Measurements from ENCODE around the gene RHBG. TPM values are rescaled to one million over a fixed set of nuclear protein-coding genes. Genes with fewer than 3 reads are reported as not detected.

The RHBG gene
- total RNA-seq, 4 donors from 2014 or later = 7.4 to 14.8 (median 8.1) TPM

DNA sequence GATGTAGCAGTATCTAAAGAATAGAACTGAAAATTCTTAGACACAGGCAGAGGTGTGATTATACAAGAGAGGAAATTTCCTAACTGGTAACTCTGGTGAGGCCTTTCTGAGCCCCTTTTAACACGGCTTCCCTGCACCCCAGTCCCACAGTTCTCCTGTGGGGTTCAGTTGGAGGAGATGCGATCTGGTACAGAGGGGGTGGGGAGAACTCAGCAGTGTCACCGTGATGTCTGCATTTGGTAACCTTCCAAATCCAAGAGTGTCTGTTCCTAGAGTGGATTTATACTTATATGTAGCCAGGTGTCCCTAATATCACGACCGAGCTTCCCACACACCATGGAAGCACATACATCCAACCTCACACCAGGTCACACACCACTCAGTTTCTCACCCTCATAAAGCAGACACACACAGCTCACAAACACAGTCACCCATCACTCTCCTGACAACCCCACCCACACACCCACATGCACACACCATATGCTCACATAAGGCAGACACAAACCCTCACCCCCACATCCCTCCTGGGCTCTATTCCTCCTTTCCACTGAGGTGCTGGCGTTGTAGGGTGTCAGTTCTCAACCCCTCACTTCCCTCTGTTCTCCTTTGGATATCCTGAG lies 48.5 kb downstream of the RHBG start:
- no peaks in the 10 kb centered on the region for H3K9me3 ChIP-seq
- H3K4me3 ChIP-seq = no peak overlapping the region
- H3K27me3 ChIP-seq = peaks cover 89% of the 10 kb centered on the region
- H3K4me1 ChIP-seq = peaks cover 26% of the 10 kb centered on the region
- H3K36me3 ChIP-seq = no peaks in the 10 kb centered on the region
- no peak for DNase-seq (ENCODE audit: low spot score in 2 of 2)
- H3K27ac ChIP-seq = no peak overlapping the region
- no peak for TF ChIP-seq EP300 (IDR thresholded peaks at IDR 0.05)
- TF ChIP-seq, protein P1, sequence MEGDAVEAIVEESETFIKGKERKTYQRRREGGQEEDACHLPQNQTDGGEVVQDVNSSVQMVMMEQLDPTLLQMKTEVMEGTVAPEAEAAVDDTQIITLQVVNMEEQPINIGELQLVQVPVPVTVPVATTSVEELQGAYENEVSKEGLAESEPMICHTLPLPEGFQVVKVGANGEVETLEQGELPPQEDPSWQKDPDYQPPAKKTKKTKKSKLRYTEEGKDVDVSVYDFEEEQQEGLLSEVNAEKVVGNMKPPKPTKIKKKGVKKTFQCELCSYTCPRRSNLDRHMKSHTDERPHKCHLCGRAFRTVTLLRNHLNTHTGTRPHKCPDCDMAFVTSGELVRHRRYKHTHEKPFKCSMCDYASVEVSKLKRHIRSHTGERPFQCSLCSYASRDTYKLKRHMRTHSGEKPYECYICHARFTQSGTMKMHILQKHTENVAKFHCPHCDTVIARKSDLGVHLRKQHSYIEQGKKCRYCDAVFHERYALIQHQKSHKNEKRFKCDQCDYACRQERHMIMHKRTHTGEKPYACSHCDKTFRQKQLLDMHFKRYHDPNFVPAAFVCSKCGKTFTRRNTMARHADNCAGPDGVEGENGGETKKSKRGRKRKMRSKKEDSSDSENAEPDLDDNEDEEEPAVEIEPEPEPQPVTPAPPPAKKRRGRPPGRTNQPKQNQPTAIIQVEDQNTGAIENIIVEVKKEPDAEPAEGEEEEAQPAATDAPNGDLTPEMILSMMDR (IDR thresholded peaks at IDR 0.05) = no peak
- no peak for TF ChIP-seq POLR2AphosphoS5 (IDR thresholded peaks at IDR 0.05)
- TF ChIP-seq POLR2A (IDR thresholded peaks at IDR 0.05) = no peak
- 80% methylated on average over 6 of the region's 6 CpGs for WGBS

DNA sequence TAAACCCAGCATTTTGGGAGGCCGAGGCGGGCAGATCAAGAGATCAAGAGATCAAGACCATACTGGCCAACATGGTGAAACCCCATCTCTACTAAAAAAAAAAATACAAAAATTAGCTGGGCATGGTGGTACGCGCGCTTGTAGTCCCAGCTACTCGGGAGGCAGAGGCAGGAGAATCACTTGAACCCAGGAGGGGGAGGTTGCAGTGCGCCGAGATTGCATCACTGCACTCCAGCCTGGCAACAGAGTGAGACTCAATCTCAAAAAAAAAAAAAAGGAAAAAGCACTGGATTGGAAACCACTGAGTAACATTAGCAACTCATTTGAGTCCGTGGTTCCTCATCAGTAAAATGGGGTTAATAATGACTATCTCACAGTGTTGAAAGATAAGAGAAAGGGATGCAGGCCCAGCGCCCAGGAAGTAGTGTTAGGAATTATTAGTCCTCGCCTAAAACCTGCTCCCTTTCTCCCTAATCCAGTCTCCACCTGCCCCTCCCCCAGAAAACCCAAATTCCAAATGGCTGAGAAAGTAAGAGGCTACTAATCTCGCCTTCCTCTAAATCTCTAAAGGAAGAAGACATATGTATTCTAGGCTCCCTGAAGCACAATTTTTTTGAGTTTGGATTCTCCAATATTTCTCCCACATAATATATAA lies 49.5 kb downstream of the RHBG start:
- Histone ChIP-seq H3K36me3 (no peaks in the 10 kb centered on the region), H3K9me3 (no peaks in the 10 kb centered on the region), H3K4me3 (no peak overlapping the region), H3K27ac (no peak overlapping the region), H3K27me3 (peaks cover 85% of the 10 kb centered on the region), H3K4me1 (peaks cover 26% of the 10 kb centered on the region)
- TF ChIP-seq POLR2AphosphoS5 (IDR thresholded peaks at IDR 0.05) (no peak), POLR2A (IDR thresholded peaks at IDR 0.05) (no peak), EP300 (IDR thresholded peaks at IDR 0.05) (no peak)
- TF ChIP-seq, protein P1 (IDR thresholded peaks at IDR 0.05) = no peak
- no peak for DNase-seq (ENCODE audit: low spot score in 2 of 2)
- WGBS = 91% methylated on average over 12 of the region's 12 CpGs

DNA sequence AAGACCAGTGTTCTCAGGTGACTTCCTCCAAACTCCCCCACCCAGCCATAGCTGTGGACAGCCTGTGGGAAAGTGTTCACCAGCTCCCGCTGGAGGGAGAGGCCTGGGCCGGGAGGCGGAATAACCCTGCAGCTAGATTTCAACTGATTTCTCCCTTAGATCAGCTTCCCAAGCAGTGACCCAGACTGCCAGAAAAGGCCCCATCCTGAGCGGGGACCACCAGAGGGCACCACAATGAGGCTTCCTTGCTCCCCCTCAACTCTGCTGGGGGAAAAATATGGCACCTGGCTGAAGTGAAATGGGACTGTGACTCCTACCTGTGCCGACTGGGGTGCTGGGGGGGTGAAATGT lies 50.8 kb downstream of the RHBG start:
- H3K27me3 ChIP-seq = peaks cover 81% of the 10 kb centered on the region
- WGBS = 42% methylated on average over 5 of the region's 5 CpGs
- no peak for TF ChIP-seq EP300 (IDR thresholded peaks at IDR 0.05)
- TF ChIP-seq POLR2A (IDR thresholded peaks at IDR 0.05) = no peak
- TF ChIP-seq, protein P1 (IDR thresholded peaks at IDR 0.05) = no peak
- no peak for TF ChIP-seq POLR2AphosphoS5 (IDR thresholded peaks at IDR 0.05)
- no peaks in the 10 kb centered on the region for H3K36me3 ChIP-seq
- no peak overlapping the region for H3K27ac ChIP-seq
- DNase-seq (ENCODE audit: low spot score in 2 of 2) = no peak
- peaks cover 26% of the 10 kb centered on the region for H3K4me1 ChIP-seq
- peak overlapping the region; percentile 39 for H3K4me3 ChIP-seq
- H3K9me3 ChIP-seq = no peaks in the 10 kb centered on the region

DNA sequence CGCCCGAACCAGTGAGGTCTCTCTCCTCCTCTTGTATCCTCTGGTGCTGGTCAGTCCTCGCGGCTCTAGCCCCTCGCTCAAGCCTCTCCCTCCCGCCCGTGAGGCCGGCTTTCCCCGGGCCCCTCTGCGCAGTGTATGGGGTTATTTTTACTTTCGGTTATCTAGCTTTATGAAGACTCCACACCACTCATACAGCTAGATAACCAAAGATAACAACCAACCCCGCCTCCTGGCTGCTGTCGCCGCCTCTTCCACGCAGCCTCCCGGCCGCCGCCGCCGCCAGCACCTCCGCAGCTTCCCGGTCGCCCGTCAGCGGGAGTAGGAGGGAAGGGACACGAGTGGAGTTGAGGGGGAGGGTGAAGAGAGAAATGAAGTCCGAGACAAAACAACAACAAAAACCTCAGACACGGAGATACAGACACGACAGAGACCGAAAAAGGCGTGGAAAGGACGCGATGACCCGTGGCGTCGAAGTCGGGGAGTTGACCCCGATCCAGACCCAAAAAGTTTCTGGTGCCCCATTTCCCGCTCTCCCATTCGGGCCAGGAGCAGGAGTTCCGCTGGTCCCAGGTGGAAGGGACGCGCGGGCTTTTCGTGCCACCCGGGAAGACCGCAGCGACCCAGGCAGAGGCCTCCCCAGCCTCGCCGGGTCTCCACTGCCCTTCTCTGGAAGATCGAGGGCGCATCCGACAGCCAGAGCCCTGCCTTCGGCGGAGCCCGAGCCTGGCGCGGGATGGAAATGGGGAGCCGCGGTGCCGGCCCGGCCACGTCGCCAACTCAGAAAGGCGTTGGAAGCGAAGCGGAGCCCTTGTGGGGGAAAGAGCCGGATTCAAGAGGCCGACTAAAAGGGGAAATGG lies 51.4 kb downstream of the RHBG start:
- H3K4me1 ChIP-seq = peaks cover 26% of the 10 kb centered on the region
- no peaks in the 10 kb centered on the region for H3K36me3 ChIP-seq
- no peak overlapping the region for H3K27ac ChIP-seq
- H3K9me3 ChIP-seq = no peaks in the 10 kb centered on the region
- 15% methylated on average over 60 of the region's 69 CpGs for WGBS
- DNase-seq (ENCODE audit: low spot score in 2 of 2) = no peak
- peaks cover 80% of the 10 kb centered on the region for H3K27me3 ChIP-seq
- TF ChIP-seq POLR2A (IDR thresholded peaks at IDR 0.05) (no peak), EP300 (IDR thresholded peaks at IDR 0.05) (no peak), POLR2AphosphoS5 (IDR thresholded peaks at IDR 0.05) (no peak)
- TF ChIP-seq, protein P1 (IDR thresholded peaks at IDR 0.05) = no peak
- H3K4me3 ChIP-seq = peak overlapping the region; percentile 39

Measured in suprapubic skin (tissue), 4 donors.